HEK293 (cell line): ENCODE data around the gene ANKRD16.

ENCODE experiments used
- CTCF ChIA-PET: fragments of 350-600 bp; formaldehyde crosslinking; extraction: SDS; loops from one replicate; lab custom pipeline; 2021; ENCODE audit warnings: antibody characterized with exemption; lab: Yijun Ruan, JAX
- POLR2A ChIA-PET: fragments of 300-600 bp; formaldehyde crosslinking; extraction: SDS; loops from one replicate; lab custom pipeline; 2020; ENCODE audit warnings: antibody characterized with exemption, inconsistent platforms; lab: Yijun Ruan, JAX
- H3K27ac ChIP-seq: fragments of 200-500 bp; sonication (Bioruptor generic); 2 replicates; pipeline ENCODE4 v1.5.1; 2014; ENCODE audit warnings: low read depth, low read length, control low read depth, inconsistent platforms; ENCODE audit errors: extremely low read depth
- H3K36me3 ChIP-seq, 2 experiments: fragments of 200-500 bp in 1 of 2; sonication (Bioruptor generic) in 1 of 2; 1 replicate in 1 of 2; 2 replicates in 1 of 2; pipeline ENCODE4 v1.5.1; 2014 to 2017; ENCODE audit warnings: inconsistent platforms in 2 of 2, low read length in 2 of 2; ENCODE audit not compliant: control insufficient read depth in 2 of 2, insufficient read depth in 1 of 2
- H3K4me1 ChIP-seq: fragments of 200-500 bp; sonication (Bioruptor generic); 2 replicates; pipeline ENCODE4 v1.5.1; 2014; ENCODE audit warnings: mild to moderate bottlenecking, low read length, inconsistent platforms; ENCODE audit not compliant: control insufficient read depth, insufficient read depth
- H3K4me3 ChIP-seq: 2 replicates; pipeline ENCODE4 v1.5.1; 2011; ENCODE audit warnings: low read depth, mild to moderate bottlenecking, control low read depth, low read length, moderate library complexity
- H3K9me3 ChIP-seq: fragments of 200-500 bp; sonication (Bioruptor generic); 2 replicates; pipeline ENCODE4 v1.5.1; 2014; ENCODE audit warnings: low read depth, low read length, inconsistent platforms; ENCODE audit not compliant: control insufficient read depth, insufficient read depth
- ELK4 ChIP-seq: IDR thresholded peaks from 2 replicates; pipeline ENCODE4 v1.6.1; 2011; ENCODE audit warnings: mild to moderate bottlenecking, low read depth, low read length, borderline replicate concordance
- SCRT2 ChIP-seq: fragments of 450-650 bp; formaldehyde crosslinking; IDR thresholded peaks from 2 replicates; pipeline ENCODE4 v1.5.1; 2016; ENCODE audit warnings: missing biosample characterization, missing genetic modification characterization
- SETDB1 ChIP-seq: IDR thresholded peaks from one replicate; pipeline ENCODE4 v1.6.1; 2017; ENCODE audit warnings: mild to moderate bottlenecking, low read length, moderate library complexity, mixed read lengths; ENCODE audit not compliant: insufficient read length
- ZBTB44 ChIP-seq: fragments of 450-650 bp; IDR thresholded peaks from 2 replicates; pipeline ENCODE4 v1.5.1; 2018; ENCODE audit warnings: missing biosample characterization, mild to moderate bottlenecking, missing genetic modification characterization
- ZFP41 ChIP-seq: fragments of 450-650 bp; formaldehyde crosslinking; IDR thresholded peaks from 2 replicates; pipeline ENCODE4 v1.5.1; 2016; ENCODE audit warnings: missing biosample characterization, missing genetic modification characterization, borderline replicate concordance
- ZNF157 ChIP-seq: fragments of 450-650 bp; formaldehyde crosslinking; IDR thresholded peaks from 2 replicates; pipeline ENCODE4 v1.5.1; 2016; ENCODE audit warnings: missing biosample characterization, missing genetic modification characterization
- ZNF274 ChIP-seq, 2 experiments: fragments of 200-500 bp in 1 of 2; fragments of 450-650 bp in 1 of 2; sonication (Bioruptor generic) in 1 of 2; formaldehyde crosslinking in 1 of 2; IDR thresholded peaks; 2 replicates each; pipeline versions ENCODE4 v1.5.1 to v1.6.1; 2014 to 2016; ENCODE audit warnings: borderline replicate concordance in 1 of 2, inconsistent platforms in 1 of 2, low read length in 1 of 2, missing biosample characterization in 1 of 2, missing genetic modification characterization in 1 of 2
- ZNF530 ChIP-seq: fragments of 450-650 bp; formaldehyde crosslinking; IDR thresholded peaks from 2 replicates; pipeline ENCODE4 v1.5.1; 2016; ENCODE audit warnings: low read depth, missing biosample characterization, missing genetic modification characterization
- ZNF555 ChIP-seq: fragments of 450-650 bp; formaldehyde crosslinking; conservative IDR thresholded peaks from 2 replicates; pipeline ENCODE4 v1.5.1; 2017; ENCODE audit warnings: missing biosample characterization, mild to moderate bottlenecking, missing genetic modification characterization, inconsistent platforms
- ZNF701 ChIP-seq: fragments of 450-650 bp; formaldehyde crosslinking; IDR thresholded peaks from 2 replicates; pipeline ENCODE4 v1.5.1; 2016; ENCODE audit warnings: missing biosample characterization, missing genetic modification characterization
- ZNF792 ChIP-seq: fragments of 450-650 bp; formaldehyde crosslinking; IDR thresholded peaks from 2 replicates; pipeline ENCODE4 v1.5.1; 2016; ENCODE audit warnings: missing biosample characterization, missing genetic modification characterization
- ZSCAN18 ChIP-seq: fragments of 450-650 bp; formaldehyde crosslinking; IDR thresholded peaks from 2 replicates; pipeline ENCODE4 v1.5.1; 2016; ENCODE audit warnings: missing biosample characterization, missing genetic modification characterization
- TF ChIP-seq, protein P1 (sequence below): fragments of 450-650 bp; formaldehyde crosslinking; IDR thresholded peaks from 2 replicates; pipeline ENCODE4 v1.5.1; 2017; ENCODE audit warnings: missing biosample characterization, missing genetic modification characterization
- TF ChIP-seq, protein P2 (sequence below): fragments of 450-650 bp; formaldehyde crosslinking; IDR thresholded peaks from 2 replicates; pipeline ENCODE4 v1.5.1; 2016; ENCODE audit warnings: missing biosample characterization, missing genetic modification characterization, borderline replicate concordance
- TF ChIP-seq, protein P3 (sequence below): fragments of 450-650 bp; formaldehyde crosslinking; optimal IDR thresholded peaks from 2 replicates; pipeline ENCODE3; 2016; ENCODE audit warnings: missing biosample characterization, mild to moderate bottlenecking, missing genetic modification characterization
- TF ChIP-seq, protein P4 (sequence below): fragments of 450-650 bp; formaldehyde crosslinking; IDR thresholded peaks from 2 replicates; pipeline ENCODE4 v1.5.1; 2016; ENCODE audit warnings: missing biosample characterization, missing genetic modification characterization

The ANKRD16 gene

GRCh38 chr10:5933909-5934546 lies 44.3 kb upstream of the ANKRD16 start:
- no peaks in the 10 kb centered on the region for H3K9me3 ChIP-seq
- ChIA-PET POLR2A (no interaction called here), CTCF (interaction anchor here (0.6 to 0.7 kb wide), 2 partner anchors 18 to 223 kb away, joined by 3 read pairs; no protein-coding TSS in a partner anchor)
- TF ChIP-seq, protein P1, sequence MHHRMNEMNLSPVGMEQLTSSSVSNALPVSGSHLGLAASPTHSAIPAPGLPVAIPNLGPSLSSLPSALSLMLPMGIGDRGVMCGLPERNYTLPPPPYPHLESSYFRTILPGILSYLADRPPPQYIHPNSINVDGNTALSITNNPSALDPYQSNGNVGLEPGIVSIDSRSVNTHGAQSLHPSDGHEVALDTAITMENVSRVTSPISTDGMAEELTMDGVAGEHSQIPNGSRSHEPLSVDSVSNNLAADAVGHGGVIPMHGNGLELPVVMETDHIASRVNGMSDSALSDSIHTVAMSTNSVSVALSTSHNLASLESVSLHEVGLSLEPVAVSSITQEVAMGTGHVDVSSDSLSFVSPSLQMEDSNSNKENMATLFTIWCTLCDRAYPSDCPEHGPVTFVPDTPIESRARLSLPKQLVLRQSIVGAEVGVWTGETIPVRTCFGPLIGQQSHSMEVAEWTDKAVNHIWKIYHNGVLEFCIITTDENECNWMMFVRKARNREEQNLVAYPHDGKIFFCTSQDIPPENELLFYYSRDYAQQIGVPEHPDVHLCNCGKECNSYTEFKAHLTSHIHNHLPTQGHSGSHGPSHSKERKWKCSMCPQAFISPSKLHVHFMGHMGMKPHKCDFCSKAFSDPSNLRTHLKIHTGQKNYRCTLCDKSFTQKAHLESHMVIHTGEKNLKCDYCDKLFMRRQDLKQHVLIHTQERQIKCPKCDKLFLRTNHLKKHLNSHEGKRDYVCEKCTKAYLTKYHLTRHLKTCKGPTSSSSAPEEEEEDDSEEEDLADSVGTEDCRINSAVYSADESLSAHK, result no peak
- TF ChIP-seq ZSCAN18 (tag by site-specific recombination) (no peak), ZBTB44 (no peak), ZNF274 (IDR thresholded peaks at IDR 0.05; ENCODE audit: low read length) (no peak), ZNF274 (tag by site-specific recombination; IDR thresholded peaks at IDR 0.05; ENCODE audit: borderline replicate concordance) (no peak)
- H3K4me1 ChIP-seq, result no peaks in the 10 kb centered on the region
- H3K36me3 ChIP-seq, result peaks cover 28 to 85% of the 10 kb centered on the region in 2 experiments
- H3K4me3 ChIP-seq, result no peak overlapping the region
- no peak overlapping the region for H3K27ac ChIP-seq

GRCh38 chr10:5932345-5932744 lies 42.7 kb upstream of the ANKRD16 start:
- Histone ChIP-seq H3K27ac (no peak overlapping the region), H3K4me1 (no peaks in the 10 kb centered on the region), H3K36me3 (peaks cover 33 to 87% of the 10 kb centered on the region in 2 experiments), H3K4me3 (no peak overlapping the region), H3K9me3 (no peaks in the 10 kb centered on the region)
- CTCF ChIA-PET, result no interaction called here
- POLR2A ChIA-PET, result interaction anchor here (0.6 kb wide), 1 partner anchor 22 kb away, joined by 3 read pairs; no protein-coding TSS in a partner anchor
- TF ChIP-seq ZNF792, result no peak
- TF ChIP-seq, protein P2, sequence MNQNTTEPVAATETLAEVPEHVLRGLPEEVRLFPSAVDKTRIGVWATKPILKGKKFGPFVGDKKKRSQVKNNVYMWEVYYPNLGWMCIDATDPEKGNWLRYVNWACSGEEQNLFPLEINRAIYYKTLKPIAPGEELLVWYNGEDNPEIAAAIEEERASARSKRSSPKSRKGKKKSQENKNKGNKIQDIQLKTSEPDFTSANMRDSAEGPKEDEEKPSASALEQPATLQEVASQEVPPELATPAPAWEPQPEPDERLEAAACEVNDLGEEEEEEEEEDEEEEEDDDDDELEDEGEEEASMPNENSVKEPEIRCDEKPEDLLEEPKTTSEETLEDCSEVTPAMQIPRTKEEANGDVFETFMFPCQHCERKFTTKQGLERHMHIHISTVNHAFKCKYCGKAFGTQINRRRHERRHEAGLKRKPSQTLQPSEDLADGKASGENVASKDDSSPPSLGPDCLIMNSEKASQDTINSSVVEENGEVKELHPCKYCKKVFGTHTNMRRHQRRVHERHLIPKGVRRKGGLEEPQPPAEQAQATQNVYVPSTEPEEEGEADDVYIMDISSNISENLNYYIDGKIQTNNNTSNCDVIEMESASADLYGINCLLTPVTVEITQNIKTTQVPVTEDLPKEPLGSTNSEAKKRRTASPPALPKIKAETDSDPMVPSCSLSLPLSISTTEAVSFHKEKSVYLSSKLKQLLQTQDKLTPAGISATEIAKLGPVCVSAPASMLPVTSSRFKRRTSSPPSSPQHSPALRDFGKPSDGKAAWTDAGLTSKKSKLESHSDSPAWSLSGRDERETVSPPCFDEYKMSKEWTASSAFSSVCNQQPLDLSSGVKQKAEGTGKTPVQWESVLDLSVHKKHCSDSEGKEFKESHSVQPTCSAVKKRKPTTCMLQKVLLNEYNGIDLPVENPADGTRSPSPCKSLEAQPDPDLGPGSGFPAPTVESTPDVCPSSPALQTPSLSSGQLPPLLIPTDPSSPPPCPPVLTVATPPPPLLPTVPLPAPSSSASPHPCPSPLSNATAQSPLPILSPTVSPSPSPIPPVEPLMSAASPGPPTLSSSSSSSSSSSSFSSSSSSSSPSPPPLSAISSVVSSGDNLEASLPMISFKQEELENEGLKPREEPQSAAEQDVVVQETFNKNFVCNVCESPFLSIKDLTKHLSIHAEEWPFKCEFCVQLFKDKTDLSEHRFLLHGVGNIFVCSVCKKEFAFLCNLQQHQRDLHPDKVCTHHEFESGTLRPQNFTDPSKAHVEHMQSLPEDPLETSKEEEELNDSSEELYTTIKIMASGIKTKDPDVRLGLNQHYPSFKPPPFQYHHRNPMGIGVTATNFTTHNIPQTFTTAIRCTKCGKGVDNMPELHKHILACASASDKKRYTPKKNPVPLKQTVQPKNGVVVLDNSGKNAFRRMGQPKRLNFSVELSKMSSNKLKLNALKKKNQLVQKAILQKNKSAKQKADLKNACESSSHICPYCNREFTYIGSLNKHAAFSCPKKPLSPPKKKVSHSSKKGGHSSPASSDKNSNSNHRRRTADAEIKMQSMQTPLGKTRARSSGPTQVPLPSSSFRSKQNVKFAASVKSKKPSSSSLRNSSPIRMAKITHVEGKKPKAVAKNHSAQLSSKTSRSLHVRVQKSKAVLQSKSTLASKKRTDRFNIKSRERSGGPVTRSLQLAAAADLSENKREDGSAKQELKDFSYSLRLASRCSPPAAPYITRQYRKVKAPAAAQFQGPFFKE (tag by site-specific recombination), result no peak
- TF ChIP-seq ELK4, result no peak
- TF ChIP-seq ZNF701 (tag by site-specific recombination), result no peak
- no peak for TF ChIP-seq ZFP41 (tag by site-specific recombination)
- TF ChIP-seq SETDB1, result no peak
- TF ChIP-seq, protein P3, sequence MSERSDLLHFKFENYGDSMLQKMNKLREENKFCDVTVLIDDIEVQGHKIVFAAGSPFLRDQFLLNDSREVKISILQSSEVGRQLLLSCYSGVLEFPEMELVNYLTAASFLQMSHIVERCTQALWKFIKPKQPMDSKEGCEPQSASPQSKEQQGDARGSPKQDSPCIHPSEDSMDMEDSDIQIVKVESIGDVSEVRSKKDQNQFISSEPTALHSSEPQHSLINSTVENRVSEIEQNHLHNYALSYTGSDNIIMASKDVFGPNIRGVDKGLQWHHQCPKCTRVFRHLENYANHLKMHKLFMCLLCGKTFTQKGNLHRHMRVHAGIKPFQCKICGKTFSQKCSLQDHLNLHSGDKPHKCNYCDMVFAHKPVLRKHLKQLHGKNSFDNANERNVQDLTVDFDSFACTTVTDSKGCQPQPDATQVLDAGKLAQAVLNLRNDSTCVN (tag by site-specific recombination), result no peak
- no peak for TF ChIP-seq ZNF530 (tag by site-specific recombination)
- no peak for TF ChIP-seq SCRT2 (tag by site-specific recombination)
- TF ChIP-seq, protein P4, sequence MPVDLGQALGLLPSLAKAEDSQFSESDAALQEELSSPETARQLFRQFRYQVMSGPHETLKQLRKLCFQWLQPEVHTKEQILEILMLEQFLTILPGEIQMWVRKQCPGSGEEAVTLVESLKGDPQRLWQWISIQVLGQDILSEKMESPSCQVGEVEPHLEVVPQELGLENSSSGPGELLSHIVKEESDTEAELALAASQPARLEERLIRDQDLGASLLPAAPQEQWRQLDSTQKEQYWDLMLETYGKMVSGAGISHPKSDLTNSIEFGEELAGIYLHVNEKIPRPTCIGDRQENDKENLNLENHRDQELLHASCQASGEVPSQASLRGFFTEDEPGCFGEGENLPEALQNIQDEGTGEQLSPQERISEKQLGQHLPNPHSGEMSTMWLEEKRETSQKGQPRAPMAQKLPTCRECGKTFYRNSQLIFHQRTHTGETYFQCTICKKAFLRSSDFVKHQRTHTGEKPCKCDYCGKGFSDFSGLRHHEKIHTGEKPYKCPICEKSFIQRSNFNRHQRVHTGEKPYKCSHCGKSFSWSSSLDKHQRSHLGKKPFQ (tag by site-specific recombination), result no peak
- TF ChIP-seq ZNF555 (tag by site-specific recombination), result no peak
- no peak for TF ChIP-seq ZNF157
